Measurements from ENCODE around the gene APLP2.
"Not testable (repeated sequence)": the region's sequence is repeated elsewhere in the genome, so short reads cannot be mapped to it uniquely, and the experiment has no call there.

The APLP2 gene

DNA sequence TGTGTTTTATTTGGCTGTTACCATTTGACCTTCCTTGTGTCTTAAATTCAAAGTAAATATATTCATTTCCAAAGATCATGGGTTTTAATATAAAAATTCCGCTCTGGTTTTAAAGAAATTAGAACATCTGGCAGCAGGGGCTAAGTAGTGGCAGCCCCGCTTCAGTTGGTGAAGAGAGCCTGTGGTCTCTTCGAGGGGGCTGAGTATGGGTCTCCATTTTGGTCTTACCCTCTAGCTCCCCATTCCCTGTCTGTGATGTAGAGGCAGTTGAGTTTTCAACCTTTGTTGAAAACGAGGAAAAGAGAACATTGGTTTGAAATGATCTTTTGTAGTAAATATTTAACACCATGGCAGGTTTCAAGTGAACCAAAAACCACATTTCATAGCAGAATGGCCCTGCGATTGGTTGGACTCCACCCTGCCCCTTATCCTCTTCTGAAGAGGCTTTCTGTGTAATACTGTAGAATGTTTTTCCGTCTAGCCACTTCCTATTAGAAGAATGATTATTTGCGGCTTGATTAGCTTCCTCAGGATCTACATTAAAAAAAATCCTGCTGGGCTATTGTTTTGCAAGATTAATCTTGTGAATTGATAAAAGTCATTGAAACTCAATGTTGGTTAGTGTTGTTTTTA is 17.7 kb downstream of the APLP2 start:
- ATAC-seq (replicated peaks) (peak; percentile 57), DNase-seq (no peak)
- no peaks in the 10 kb centered on the region for H3K9me3 Mint-ChIP-seq
- H3K27me3 Mint-ChIP-seq: no peaks in the 10 kb centered on the region
- no peaks in the 10 kb centered on the region for H3K36me3 Mint-ChIP-seq (ENCODE audit: insufficient read depth)
- H3K27ac Mint-ChIP-seq: peak overlapping the region in 1 of 2 donors; percentile 74
- peaks cover 15 to 28% of the 10 kb centered on the region in 2 donors for H3K4me1 Mint-ChIP-seq (ENCODE audit: low read depth in 2 of 2)
- H3K4me3 Mint-ChIP-seq: peak overlapping the region in 1 of 2 donors; percentile 69

DNA sequence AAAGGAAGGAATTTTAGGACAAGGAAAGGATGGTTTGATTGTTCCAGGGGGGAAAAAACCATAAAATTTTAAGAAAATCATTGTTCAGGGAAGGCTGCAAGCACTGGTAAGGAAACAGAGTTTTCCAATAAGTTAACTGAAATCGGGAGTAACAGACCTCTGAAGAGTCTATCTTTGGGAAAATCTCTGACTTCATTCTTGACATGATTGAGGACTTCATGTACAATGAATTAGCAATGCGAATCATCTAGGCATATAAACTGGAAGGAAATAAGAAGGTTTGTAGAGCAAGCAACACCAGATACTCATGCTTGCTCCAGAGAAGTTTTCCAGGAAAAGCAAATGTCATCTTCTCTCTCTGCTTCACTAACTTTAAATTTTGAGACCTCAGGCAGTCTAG is 18.5 kb downstream of the APLP2 start:
- ATAC-seq (replicated peaks): no peak
- Mint-ChIP-seq H3K4me3 (peak overlapping the region in 1 of 2 donors; percentile 69), H3K36me3 (ENCODE audit: insufficient read depth) (no peaks in the 10 kb centered on the region), H3K27ac (peak overlapping the region in 1 of 2 donors; percentile 74), H3K4me1 (ENCODE audit: low read depth in 2 of 2) (peaks cover 15 to 28% of the 10 kb centered on the region in 2 donors), H3K27me3 (no peaks in the 10 kb centered on the region), H3K9me3 (no peaks in the 10 kb centered on the region)
- DNase-seq: no peak

DNA sequence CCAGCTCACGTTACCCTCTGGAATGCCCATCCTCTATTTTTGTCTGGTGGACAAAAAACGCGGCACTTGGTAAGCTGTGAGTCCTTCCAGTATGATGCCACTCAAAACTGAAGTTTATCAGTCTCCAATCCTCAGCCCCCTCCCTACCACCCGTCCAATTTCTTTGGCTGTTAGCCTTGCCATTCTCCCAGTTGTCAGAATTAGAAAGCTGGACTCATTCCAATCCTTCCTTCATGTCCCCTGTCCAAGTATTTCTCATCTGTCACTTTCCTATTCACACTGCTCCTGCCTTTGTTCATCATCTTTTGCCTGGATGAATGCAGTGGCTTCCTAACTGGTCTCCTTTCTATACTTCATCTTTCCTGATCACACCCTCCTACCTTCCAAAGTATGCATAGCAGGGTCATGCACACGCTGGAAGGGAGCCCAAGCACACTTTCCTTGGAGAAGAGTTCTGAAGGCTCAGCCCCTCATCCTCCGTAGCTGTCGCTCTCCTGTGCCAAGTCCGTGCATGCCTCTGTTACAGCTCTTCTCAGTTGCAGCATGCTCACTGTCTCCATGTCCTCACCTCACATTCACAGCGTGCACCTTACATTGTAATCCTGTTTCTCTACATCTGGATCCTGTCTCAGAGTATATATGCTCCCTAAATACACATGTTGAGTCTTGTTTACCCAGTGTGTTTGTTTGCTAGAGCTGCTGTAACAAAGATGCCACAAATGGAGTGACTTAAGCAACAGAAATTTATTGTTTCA is 19.4 kb downstream of the APLP2 start:
- H3K4me3 Mint-ChIP-seq: no peak overlapping the region
- no peaks in the 10 kb centered on the region for H3K36me3 Mint-ChIP-seq (ENCODE audit: insufficient read depth)
- H3K27ac Mint-ChIP-seq: no peak overlapping the region
- ATAC-seq (replicated peaks) (no peak), DNase-seq (no peak)
- H3K4me1 Mint-ChIP-seq (ENCODE audit: low read depth in 2 of 2): peaks cover 15 to 28% of the 10 kb centered on the region in 2 donors
- no peaks in the 10 kb centered on the region for H3K9me3 Mint-ChIP-seq
- no peaks in the 10 kb centered on the region for H3K27me3 Mint-ChIP-seq

GRCh38 chr11:130089674-130090073 is 20.0 kb downstream of the APLP2 start:
- no peaks in the 10 kb centered on the region for H3K9me3 Mint-ChIP-seq
- H3K4me3 Mint-ChIP-seq: no peak overlapping the region
- peaks cover 18 to 34% of the 10 kb centered on the region in 2 donors for H3K4me1 Mint-ChIP-seq (ENCODE audit: low read depth in 2 of 2)
- ATAC-seq (replicated peaks) (no peak), DNase-seq (no peak)
- H3K36me3 Mint-ChIP-seq (ENCODE audit: insufficient read depth): no peaks in the 10 kb centered on the region
- H3K27me3 Mint-ChIP-seq: no peaks in the 10 kb centered on the region
- H3K27ac Mint-ChIP-seq: no peak overlapping the region

- H3K27ac Mint-ChIP-seq; H3K4me3 Mint-ChIP-seq; DNase-seq; H3K9me3 Mint-ChIP-seq; H3K36me3 Mint-ChIP-seq (ENCODE audit: insufficient read depth); ATAC-seq (replicated peaks); H3K27me3 Mint-ChIP-seq: not testable (repeated sequence)
- peaks cover 18 to 42% of the 10 kb centered on the region in 2 donors for H3K4me1 Mint-ChIP-seq (ENCODE audit: low read depth in 2 of 2)
Measured at GRCh38 chr11:130090517-130090916, 20.8 kb downstream of the APLP2 start.

DNA sequence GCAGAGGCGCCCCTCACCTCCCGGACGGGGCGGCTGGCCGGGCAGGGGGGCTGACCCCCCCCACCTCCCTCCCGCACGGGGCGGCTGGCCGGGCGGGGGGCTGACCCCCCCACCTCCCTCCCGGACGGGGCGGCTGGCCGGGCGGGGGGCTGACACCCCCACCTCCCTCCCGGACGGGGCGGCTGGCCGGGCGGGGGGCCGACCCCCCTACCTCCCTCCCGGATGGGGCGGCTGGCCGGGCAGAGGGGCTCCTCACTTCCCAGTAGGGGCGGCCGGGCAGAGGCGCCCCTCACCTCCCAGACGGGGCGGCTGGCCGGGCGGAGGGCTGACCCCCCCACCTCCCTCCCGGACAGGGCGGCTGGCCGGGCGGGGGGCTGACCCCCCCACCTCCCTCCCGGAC is 21.5 kb downstream of the APLP2 start:
- H3K4me3 Mint-ChIP-seq; DNase-seq; H3K27me3 Mint-ChIP-seq; ATAC-seq (replicated peaks); H3K27ac Mint-ChIP-seq; H3K9me3 Mint-ChIP-seq; H3K36me3 Mint-ChIP-seq (ENCODE audit: insufficient read depth): not testable (repeated sequence)
- H3K4me1 Mint-ChIP-seq (ENCODE audit: low read depth in 2 of 2): peaks cover 18 to 41% of the 10 kb centered on the region in 2 donors

GRCh38 chr11:130092661-130093060 is 23.0 kb downstream of the APLP2 start:
- H3K27me3 Mint-ChIP-seq: no peaks in the 10 kb centered on the region
- H3K4me3 Mint-ChIP-seq: no peak overlapping the region
- no peak overlapping the region for H3K27ac Mint-ChIP-seq
- H3K9me3 Mint-ChIP-seq: no peaks in the 10 kb centered on the region
- ATAC-seq (replicated peaks) (no peak), DNase-seq (no peak)
- H3K36me3 Mint-ChIP-seq (ENCODE audit: insufficient read depth): no peaks in the 10 kb centered on the region
- peaks cover 10 to 28% of the 10 kb centered on the region in 2 donors for H3K4me1 Mint-ChIP-seq (ENCODE audit: low read depth in 2 of 2)

DNA sequence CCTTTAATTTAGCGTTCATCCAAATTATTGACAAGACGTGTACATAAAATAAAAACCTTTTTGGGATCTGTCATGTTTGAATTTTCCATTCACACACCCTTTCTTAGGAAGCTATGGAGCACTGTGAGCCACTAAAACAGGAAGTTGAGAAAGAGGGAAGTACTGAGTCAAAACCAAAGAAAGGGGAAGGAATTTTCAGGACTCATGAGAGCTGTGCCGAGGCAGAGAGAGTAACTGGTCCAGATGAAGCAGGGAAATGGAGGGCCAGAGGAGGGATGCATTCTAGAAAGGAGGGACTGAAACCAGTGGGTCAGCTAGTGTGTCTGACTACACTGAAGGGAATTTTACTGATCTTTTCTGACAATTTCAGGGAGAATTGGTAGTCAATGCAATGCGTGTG is 24.9 kb downstream of the APLP2 start:
- Mint-ChIP-seq H3K27me3 (no peaks in the 10 kb centered on the region), H3K4me1 (ENCODE audit: low read depth in 2 of 2) (peaks cover 3 to 22% of the 10 kb centered on the region in 2 donors), H3K9me3 (no peaks in the 10 kb centered on the region), H3K4me3 (no peak overlapping the region), H3K36me3 (ENCODE audit: insufficient read depth) (no peaks in the 10 kb centered on the region), H3K27ac (peak overlapping the region in 1 of 2 donors; percentile 19)
- ATAC-seq (replicated peaks): no peak
- no peak for DNase-seq

- Mint-ChIP-seq H3K4me1 (ENCODE audit: low read depth in 2 of 2) (peaks cover 3 to 22% of the 10 kb centered on the region in 2 donors), H3K27ac (peak overlapping the region in 1 of 2 donors; percentile 19)
Measured at GRCh38 chr11:130095326-130095725, 25.6 kb downstream of the APLP2 start.

DNA sequence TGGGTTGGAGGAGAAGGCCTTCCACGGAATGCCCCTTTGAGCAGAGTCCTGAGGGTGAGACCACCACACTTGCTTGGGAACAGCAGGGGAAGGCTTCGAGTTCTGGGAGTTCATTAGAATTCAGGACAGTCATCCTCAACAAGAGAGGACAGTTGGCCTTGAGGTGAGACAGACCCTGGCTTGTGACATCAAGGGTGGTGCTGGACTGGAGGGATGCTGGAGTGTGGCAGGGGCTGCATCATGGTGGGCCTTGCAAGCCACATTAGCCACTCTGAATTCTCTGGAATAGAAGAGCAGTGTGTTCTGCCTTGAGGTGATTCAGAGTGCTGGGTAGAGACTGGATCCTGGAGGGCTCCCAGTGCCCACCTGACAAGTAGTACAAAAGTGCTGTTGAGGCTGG is 26.3 kb downstream of the APLP2 start:
- no peak for ATAC-seq (replicated peaks)
- H3K9me3 Mint-ChIP-seq: no peaks in the 10 kb centered on the region

More at GRCh38 chr11:130095326-130095725, 25.6 kb downstream of the APLP2 start:
- H3K9me3 Mint-ChIP-seq: no peaks in the 10 kb centered on the region
- no peaks in the 10 kb centered on the region for H3K27me3 Mint-ChIP-seq
- no peaks in the 10 kb centered on the region for H3K36me3 Mint-ChIP-seq (ENCODE audit: insufficient read depth)
- no peak overlapping the region for H3K4me3 Mint-ChIP-seq
- ATAC-seq (replicated peaks): no peak
- no peak for DNase-seq

GRCh38 chr11:130096823-130097222 is 27.1 kb downstream of the APLP2 start:
- H3K27ac Mint-ChIP-seq: peak overlapping the region in 1 of 2 donors; percentile 49
- no peak overlapping the region for H3K4me3 Mint-ChIP-seq
- DNase-seq (no peak), ATAC-seq (replicated peaks) (no peak)
- H3K9me3 Mint-ChIP-seq: no peaks in the 10 kb centered on the region
- no peaks in the 10 kb centered on the region for H3K27me3 Mint-ChIP-seq
- H3K4me1 Mint-ChIP-seq (ENCODE audit: low read depth in 2 of 2): peaks cover 3 to 22% of the 10 kb centered on the region in 2 donors
- no peaks in the 10 kb centered on the region for H3K36me3 Mint-ChIP-seq (ENCODE audit: insufficient read depth)

More for the DNA sequence above, 26.3 kb downstream of the APLP2 start:
- Mint-ChIP-seq H3K27me3 (no peaks in the 10 kb centered on the region), H3K4me3 (no peak overlapping the region), H3K36me3 (ENCODE audit: insufficient read depth) (no peaks in the 10 kb centered on the region), H3K4me1 (ENCODE audit: low read depth in 2 of 2) (peaks cover 3 to 22% of the 10 kb centered on the region in 2 donors), H3K27ac (peak overlapping the region in 1 of 2 donors; percentile 12)
- DNase-seq: no peak

GRCh38 chr11:130097285-130097684 is 27.6 kb downstream of the APLP2 start:
- H3K36me3 Mint-ChIP-seq (ENCODE audit: insufficient read depth): no peaks in the 10 kb centered on the region
- H3K27ac Mint-ChIP-seq: peak overlapping the region in 1 of 2 donors; percentile 49
- H3K4me3 Mint-ChIP-seq: no peak overlapping the region
- no peaks in the 10 kb centered on the region for H3K9me3 Mint-ChIP-seq
- ATAC-seq (replicated peaks): no peak
- peaks cover 3 to 22% of the 10 kb centered on the region in 2 donors for H3K4me1 Mint-ChIP-seq (ENCODE audit: low read depth in 2 of 2)
- no peak for DNase-seq
- H3K27me3 Mint-ChIP-seq: no peaks in the 10 kb centered on the region

GRCh38 chr11:130099356-130099755 is 29.7 kb downstream of the APLP2 start:
- no peak for DNase-seq
- Mint-ChIP-seq H3K4me1 (ENCODE audit: low read depth in 2 of 2) (peaks cover 6 to 25% of the 10 kb centered on the region in 2 donors), H3K27ac (no peak overlapping the region), H3K27me3 (no peaks in the 10 kb centered on the region), H3K36me3 (ENCODE audit: insufficient read depth) (no peaks in the 10 kb centered on the region), H3K9me3 (no peaks in the 10 kb centered on the region), H3K4me3 (no peak overlapping the region)
- ATAC-seq (replicated peaks): no peak

Data from effector memory CD8-positive, alpha-beta T cell (primary cell).